GM18517 (cell line): Measurements from ENCODE around the gene CNN2.

ENCODE experiments used
- ATAC-seq: cut with Tn5 transposase; IDR thresholded peaks from one replicate; pipeline ENCODE4 v1.9.1; 2021; ENCODE audit warnings: mild to moderate bottlenecking, moderate library complexity; ENCODE audit not compliant: unreplicated experiment

CNN2 gene

DNA sequence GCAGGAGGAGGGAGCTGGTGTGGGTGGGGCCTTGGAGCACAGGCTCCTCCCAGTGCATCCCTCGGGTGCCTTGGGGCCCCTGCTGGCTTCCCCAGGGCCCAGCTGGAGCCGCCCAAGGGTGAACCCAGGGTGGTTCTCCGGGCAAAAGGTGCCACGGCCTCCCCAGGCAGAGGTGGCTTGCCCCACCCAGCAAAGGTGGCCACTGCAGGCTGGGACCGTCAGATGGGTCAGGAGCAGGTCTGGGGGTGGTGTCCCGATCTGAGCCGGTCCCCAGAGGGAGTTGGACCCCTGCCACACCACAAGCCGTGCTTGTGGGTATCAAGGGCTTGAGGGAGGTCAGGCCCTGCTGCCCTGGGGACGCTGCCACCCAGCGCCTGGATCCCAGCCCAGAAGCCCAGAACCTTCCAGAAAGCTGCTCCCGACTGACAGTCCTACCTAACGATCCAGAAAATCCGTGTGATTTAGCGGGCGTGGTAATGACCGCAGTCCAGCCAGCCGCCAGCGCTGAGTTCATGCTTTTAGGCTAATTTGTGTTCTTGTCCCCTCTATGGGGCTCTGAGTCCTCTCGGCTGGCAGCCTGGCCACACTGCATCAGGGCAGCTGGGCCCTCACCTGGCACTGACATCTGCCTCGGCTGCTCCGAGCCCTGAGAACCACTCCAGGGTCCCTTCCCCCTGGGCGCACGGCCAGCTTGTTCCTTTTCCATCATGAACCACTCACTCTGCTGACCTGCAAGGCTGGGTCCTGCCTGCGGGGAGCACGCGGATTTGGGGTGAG, 31.2 kb upstream of the CNN2 start:
- no peak for ATAC-seq

- no peak for ATAC-seq
Observed at GRCh38 chr19:996051-996838, 30.2 kb upstream of the CNN2 start.

- no peak for ATAC-seq
Observed at GRCh38 chr19:998064-998463, 28.3 kb upstream of the CNN2 start.

DNA sequence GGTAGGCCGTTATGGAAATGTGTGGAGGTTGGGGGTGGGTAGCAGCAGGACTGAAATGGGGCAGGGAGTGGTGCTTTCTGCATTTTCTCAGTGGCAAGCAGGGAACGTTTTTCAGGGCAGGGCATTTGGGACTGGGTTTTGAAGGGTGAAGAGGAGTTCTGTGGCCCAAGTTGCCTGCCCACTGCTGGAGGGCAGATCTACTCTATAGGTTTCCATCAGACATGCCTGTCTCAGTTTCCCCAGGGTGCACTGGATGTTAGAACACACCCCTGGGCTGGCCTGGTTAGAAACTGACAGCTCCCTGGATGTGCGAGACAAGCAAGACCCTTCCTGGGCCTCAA, 27.1 kb upstream of the CNN2 start:
- ATAC-seq: no peak

GRCh38 chr19:1000095-1000494, 26.3 kb upstream of the CNN2 start, which contains the start of gene GRIN3B:
TSS of gene GRIN3B (plus strand) at chr19:1000419. CDS start at chr19:1000438, 19 bp downstream.
- no peak for ATAC-seq

DNA sequence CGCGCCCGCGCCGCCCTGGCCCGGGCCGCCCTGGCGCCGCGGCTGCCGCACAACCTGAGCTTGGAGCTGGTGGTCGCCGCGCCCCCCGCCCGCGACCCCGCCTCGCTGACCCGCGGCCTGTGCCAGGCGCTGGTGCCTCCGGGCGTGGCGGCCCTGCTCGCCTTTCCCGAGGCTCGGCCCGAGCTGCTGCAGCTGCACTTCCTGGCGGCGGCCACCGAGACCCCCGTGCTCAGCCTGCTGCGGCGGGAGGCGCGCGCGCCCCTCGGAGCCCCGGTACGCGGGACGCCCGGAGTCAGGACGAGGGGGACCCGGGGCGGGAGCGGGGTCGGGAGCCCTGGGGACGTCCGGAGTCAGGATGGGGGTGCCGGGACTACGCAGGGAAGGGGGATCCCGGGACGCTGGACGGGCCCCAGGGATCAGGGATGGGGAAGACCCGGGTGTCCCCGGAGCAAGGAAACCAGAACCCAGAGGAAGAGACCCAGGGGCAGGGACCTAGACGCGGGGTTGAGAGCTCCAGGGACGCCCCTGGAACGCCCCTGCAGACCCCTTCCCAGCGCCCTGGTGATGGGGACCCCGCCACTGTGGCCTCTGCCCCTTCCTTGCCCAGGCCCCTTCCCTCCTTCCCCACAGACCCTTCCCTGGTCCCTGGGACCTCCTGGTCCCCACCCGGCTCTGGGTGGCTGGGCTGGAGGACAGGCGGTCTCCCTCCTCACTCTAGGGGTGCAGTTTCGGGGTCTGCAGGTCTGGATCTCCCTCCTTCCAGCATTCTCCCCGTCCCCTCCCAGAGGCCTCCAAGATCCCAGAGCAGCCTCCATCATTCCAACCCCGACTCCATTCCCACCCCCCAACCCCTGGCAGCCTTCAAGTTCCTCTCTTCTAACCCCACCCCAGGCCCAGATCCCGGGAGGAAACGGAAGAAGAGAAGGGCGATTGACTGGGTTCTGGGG, 25.5 kb upstream of the CNN2 start:
- ATAC-seq: no peak

- ATAC-seq: no peak
Observed at GRCh38 chr19:1001538-1002166, 24.8 kb upstream of the CNN2 start.

DNA sequence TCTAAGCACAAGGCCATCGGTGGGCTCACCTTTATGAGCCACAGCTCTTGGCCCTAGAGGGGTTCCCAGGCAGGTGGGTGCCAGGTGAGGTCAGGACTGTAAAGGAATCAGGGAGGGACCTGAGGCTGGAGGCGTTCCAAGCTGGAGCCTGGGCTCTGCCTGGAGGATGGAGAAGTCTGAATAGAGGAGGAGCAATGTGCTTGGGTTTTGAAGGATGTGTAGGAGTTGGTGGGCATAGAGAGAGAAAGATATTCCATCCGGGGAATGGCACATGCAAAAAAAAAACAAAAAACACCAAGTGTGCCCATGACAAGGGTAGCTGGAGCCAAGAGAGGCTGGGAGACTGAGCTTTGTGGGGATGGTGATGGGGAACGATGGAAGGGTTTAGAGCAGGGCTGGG, 23.8 kb upstream of the CNN2 start:
- no peak for ATAC-seq

GRCh38 chr19:1003283-1003682, 23.1 kb upstream of the CNN2 start:
- no peak for ATAC-seq

DNA sequence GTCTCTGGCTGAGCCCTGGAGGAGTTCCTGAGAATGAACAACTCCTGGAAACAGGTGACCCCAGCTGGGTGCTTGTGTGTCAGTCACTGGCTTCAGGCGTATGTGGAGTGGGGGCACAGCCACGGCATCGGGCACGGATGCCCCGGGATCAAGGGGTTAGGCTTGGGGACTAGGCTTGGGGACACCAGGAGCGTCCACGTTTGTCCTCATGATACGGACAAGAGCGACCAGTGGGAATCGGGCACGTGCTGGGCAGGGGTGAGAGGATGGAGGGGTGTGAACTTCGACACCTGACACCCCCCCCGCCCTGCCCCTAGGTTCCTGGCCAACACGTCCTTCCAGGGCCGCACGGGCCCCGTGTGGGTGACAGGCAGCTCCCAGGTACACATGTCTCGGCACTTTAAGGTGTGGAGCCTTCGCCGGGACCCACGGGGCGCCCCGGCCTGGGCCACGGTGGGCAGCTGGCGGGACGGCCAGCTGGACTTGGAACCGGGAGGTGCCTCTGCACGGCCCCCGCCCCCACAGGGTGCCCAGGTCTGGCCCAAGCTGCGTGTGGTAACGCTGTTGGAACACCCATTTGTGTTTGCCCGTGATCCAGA, 22.1 kb upstream of the CNN2 start:
- no peak for ATAC-seq

- ATAC-seq: no peak
Observed at GRCh38 chr19:1004803-1005664, 21.4 kb upstream of the CNN2 start.

GRCh38 chr19:1006711-1007398, 19.6 kb upstream of the CNN2 start:
- no peak for ATAC-seq

GRCh38 chr19:1007399-1008251, 18.8 kb upstream of the CNN2 start:
- ATAC-seq: no peak

GRCh38 chr19:1008268-1009040, 18.0 kb upstream of the CNN2 start:
- no peak for ATAC-seq

- ATAC-seq: no peak
Observed at GRCh38 chr19:1009041-1009980, 17.1 kb upstream of the CNN2 start.

- no peak for ATAC-seq
Observed at GRCh38 chr19:1009981-1010538, 16.3 kb upstream of the CNN2 start.
